ENCODE measurements around the gene EPO.
A peak's percentile ranks its signal among the peaks of the same experiment; 100 is the strongest.

GRCh38 chr7:100720671-100721504, 620 bp downstream of the EPO start:
- TF ChIP-seq CTCF (IDR thresholded peaks at IDR 0.05; ENCODE audit: low read depth, low read length, missing input control) = no peak
- no peak for TF ChIP-seq TAF1 (conservative IDR thresholded peaks at IDR 0.05)
- TF ChIP-seq RAD21 (IDR thresholded peaks at IDR 0.05) = peak in 1 of 2 donors; percentile 6
- TF ChIP-seq JUND (IDR thresholded peaks at IDR 0.05) = no peak
- peak; percentile 70 for TF ChIP-seq YY1 (IDR thresholded peaks at IDR 0.05)
- peak; percentile 16 for TF ChIP-seq REST (IDR thresholded peaks at IDR 0.05)
- TF ChIP-seq HNF4G (IDR thresholded peaks at IDR 0.05) = no peak
- TF ChIP-seq MAX (IDR thresholded peaks at IDR 0.05) = peak; percentile 83
- TF ChIP-seq ATF3 (IDR thresholded peaks at IDR 0.05) = no peak
- peak in 1 of 2 donors; percentile 79 for TF ChIP-seq RXRA (IDR thresholded peaks at IDR 0.05)
- peak; percentile 45 for TF ChIP-seq ZBTB33 (IDR thresholded peaks at IDR 0.05)
- TF ChIP-seq SP1 (IDR thresholded peaks at IDR 0.05) = peak; percentile 40
- TF ChIP-seq EGR1 (IDR thresholded peaks at IDR 0.05; ENCODE audit: low read depth in 2 of 2) = no peak
